ENCODE results near the gene OPCML.

OPCML gene

GRCh38 chr11:133146697-133147306 lies 385.5 kb downstream of the OPCML start:
- TF ChIP-seq CTCF (IDR thresholded peaks at IDR 0.05; ENCODE audit: low read length, missing control alignments), result no peak
- DNase-seq (ENCODE audit: low read depth), result no peak
- H3K4me3 ChIP-seq (replicated peaks; ENCODE audit: low read depth, low read length), result no peak overlapping the region

GRCh38 chr11:133137939-133138338 lies 394.4 kb downstream of the OPCML start:
- no peak overlapping the region for H3K4me3 ChIP-seq (replicated peaks; ENCODE audit: low read depth, low read length)
- no peak for TF ChIP-seq CTCF (IDR thresholded peaks at IDR 0.05; ENCODE audit: low read length, missing control alignments)
- no peak for DNase-seq (ENCODE audit: low read depth)

- no peak for TF ChIP-seq CTCF (IDR thresholded peaks at IDR 0.05; ENCODE audit: low read length, missing control alignments)
- DNase-seq (ENCODE audit: low read depth), result no peak
- no peak overlapping the region for H3K4me3 ChIP-seq (replicated peaks; ENCODE audit: low read depth, low read length)
Measured at GRCh38 chr11:133137270-133137669, 395.0 kb downstream of the OPCML start.

GRCh38 chr11:133136376-133136775 lies 395.9 kb downstream of the OPCML start:
- no peak overlapping the region for H3K4me3 ChIP-seq (replicated peaks; ENCODE audit: low read depth, low read length)
- no peak for TF ChIP-seq CTCF (IDR thresholded peaks at IDR 0.05; ENCODE audit: low read length, missing control alignments)
- DNase-seq (ENCODE audit: low read depth), result no peak

- H3K4me3 ChIP-seq (replicated peaks; ENCODE audit: low read depth, low read length), result no peak overlapping the region
- peak; percentile 60 for TF ChIP-seq CTCF (IDR thresholded peaks at IDR 0.05; ENCODE audit: low read length, missing control alignments)
- DNase-seq (ENCODE audit: low read depth), result peak; percentile 26
Measured at GRCh38 chr11:133134314-133135173, 397.8 kb downstream of the OPCML start.

- DNase-seq (ENCODE audit: low read depth), result no peak
- H3K4me3 ChIP-seq (replicated peaks; ENCODE audit: low read depth, low read length), result no peak overlapping the region
- no peak for TF ChIP-seq CTCF (IDR thresholded peaks at IDR 0.05; ENCODE audit: low read length, missing control alignments)
Measured at GRCh38 chr11:133133606-133134005, 398.7 kb downstream of the OPCML start.
